ENCODE measurements around the gene VIPR2.

The VIPR2 gene

GRCh38 chr7:159048656-159049055 lies 96.0 kb downstream of the VIPR2 start:
- Histone ChIP-seq H3K4me1 (ENCODE audit: control insufficient read depth in 2 of 2, insufficient read depth in 1 of 2, low read depth in 1 of 2, low read length in 2 of 2) (no peaks in the 10 kb centered on the region), H2BK5ac (ENCODE audit: low read length) (no peak overlapping the region), H2AK5ac (ENCODE audit: low read depth, low read length) (no peak overlapping the region), H4K8ac (ENCODE audit: low read depth, low read length) (no peak overlapping the region), H3K79me1 (ENCODE audit: low read depth, low read length) (no peaks in the 10 kb centered on the region), H3K9ac (ENCODE audit: low read depth, low read length, poor library complexity) (no peak overlapping the region), H4K91ac (ENCODE audit: low read depth, low read length, poor library complexity) (no peak overlapping the region), H3K4me2 (ENCODE audit: insufficient read depth, low read length, poor library complexity, severe bottlenecking) (no peak overlapping the region), H3K14ac (ENCODE audit: low read length) (no peak overlapping the region), H2BK120ac (ENCODE audit: low read depth, low read length) (no peak overlapping the region), H3K4ac (ENCODE audit: low read length) (no peak overlapping the region), H3K18ac (ENCODE audit: low read length) (no peak overlapping the region), H3K27me3 (ENCODE audit: control insufficient read depth in 3 of 3, insufficient read depth in 3 of 3, low read depth in 1 of 3, low read length in 3 of 3) (no peaks in the 10 kb centered on the region), H2AFZ (ENCODE audit: low read length) (no peak overlapping the region), H3K9me3 (replicated peaks in 1 of 2; ENCODE audit: control insufficient read depth in 2 of 2, insufficient read depth in 1 of 2, low read depth in 1 of 2, low read length in 2 of 2) (peaks cover 2 to 3% of the 10 kb centered on the region in 2 donors), H2BK15ac (ENCODE audit: low read length) (no peak overlapping the region), H3K27ac (replicated peaks; ENCODE audit: low read length) (no peak overlapping the region), H2BK12ac (ENCODE audit: low read length) (no peak overlapping the region), H3K36me3 (replicated peaks in 1 of 2; ENCODE audit: control insufficient read depth in 2 of 2, insufficient read depth in 2 of 2, low read length in 2 of 2) (no peaks in the 10 kb centered on the region), H3K23ac (ENCODE audit: low read depth, low read length, poor library complexity) (no peak overlapping the region), H3K4me3 (ENCODE audit: low read length in 2 of 2) (no peak overlapping the region)
- WGBS, 2 donors (ENCODE audit: extremely low coverage in 2 of 2, insufficient read length in 2 of 2, insufficient replicate concordance in 1 of 2): no CpG with 5 or more reads among the region's 2 CpGs
- no peak for DNase-seq (ENCODE audit: low spot score)

GRCh38 chr7:159047536-159047935 lies 97.1 kb downstream of the VIPR2 start:
- H3K23ac ChIP-seq (ENCODE audit: low read depth, low read length, poor library complexity): no peak overlapping the region
- no peak overlapping the region for H4K91ac ChIP-seq (ENCODE audit: low read depth, low read length, poor library complexity)
- no peak overlapping the region for H2BK12ac ChIP-seq (ENCODE audit: low read length)
- no peak overlapping the region for H3K27ac ChIP-seq (replicated peaks; ENCODE audit: low read length)
- no peak overlapping the region for H2BK5ac ChIP-seq (ENCODE audit: low read length)
- H3K9me3 ChIP-seq (replicated peaks in 1 of 2; ENCODE audit: control insufficient read depth in 2 of 2, insufficient read depth in 1 of 2, low read depth in 1 of 2, low read length in 2 of 2): peaks cover 2 to 8% of the 10 kb centered on the region in 2 donors
- H3K4ac ChIP-seq (ENCODE audit: low read length): no peak overlapping the region
- no peak overlapping the region for H4K8ac ChIP-seq (ENCODE audit: low read depth, low read length)
- DNase-seq (ENCODE audit: low spot score): no peak
- H3K4me3 ChIP-seq (ENCODE audit: low read length in 2 of 2): no peak overlapping the region
- H2AK5ac ChIP-seq (ENCODE audit: low read depth, low read length): no peak overlapping the region
- peaks cover 0 to 1% of the 10 kb centered on the region in 2 donors for H3K36me3 ChIP-seq (replicated peaks in 1 of 2; ENCODE audit: control insufficient read depth in 2 of 2, insufficient read depth in 2 of 2, low read length in 2 of 2)
- no peak overlapping the region for H2AFZ ChIP-seq (ENCODE audit: low read length)
- H3K79me1 ChIP-seq (ENCODE audit: low read depth, low read length): no peaks in the 10 kb centered on the region
- no peak overlapping the region for H2BK120ac ChIP-seq (ENCODE audit: low read depth, low read length)
- no peaks in the 10 kb centered on the region for H3K27me3 ChIP-seq (ENCODE audit: control insufficient read depth in 3 of 3, insufficient read depth in 3 of 3, low read depth in 1 of 3, low read length in 3 of 3)
- no CpG with 5 or more reads among the region's 2 CpGs for WGBS, 2 donors (ENCODE audit: extremely low coverage in 2 of 2, insufficient read length in 2 of 2, insufficient replicate concordance in 1 of 2)
- H3K9ac ChIP-seq (ENCODE audit: low read depth, low read length, poor library complexity): no peak overlapping the region
- H2BK15ac ChIP-seq (ENCODE audit: low read length): no peak overlapping the region
- no peak overlapping the region for H3K18ac ChIP-seq (ENCODE audit: low read length)
- no peak overlapping the region for H3K4me2 ChIP-seq (ENCODE audit: insufficient read depth, low read length, poor library complexity, severe bottlenecking)
- no peaks in the 10 kb centered on the region for H3K4me1 ChIP-seq (ENCODE audit: control insufficient read depth in 2 of 2, insufficient read depth in 1 of 2, low read depth in 1 of 2, low read length in 2 of 2)
- no peak overlapping the region for H3K14ac ChIP-seq (ENCODE audit: low read length)

- Histone ChIP-seq H3K14ac (ENCODE audit: low read length) (no peak overlapping the region), H3K4me3 (ENCODE audit: low read length in 2 of 2) (no peak overlapping the region), H4K91ac (ENCODE audit: low read depth, low read length, poor library complexity) (no peak overlapping the region), H3K4me2 (ENCODE audit: insufficient read depth, low read length, poor library complexity, severe bottlenecking) (no peak overlapping the region), H2AK5ac (ENCODE audit: low read depth, low read length) (no peak overlapping the region), H2BK5ac (ENCODE audit: low read length) (no peak overlapping the region), H3K4ac (ENCODE audit: low read length) (no peak overlapping the region), H3K27me3 (ENCODE audit: control insufficient read depth in 3 of 3, insufficient read depth in 3 of 3, low read depth in 1 of 3, low read length in 3 of 3) (no peaks in the 10 kb centered on the region), H2BK12ac (ENCODE audit: low read length) (no peak overlapping the region), H2BK15ac (ENCODE audit: low read length) (no peak overlapping the region), H3K18ac (ENCODE audit: low read length) (no peak overlapping the region), H3K4me1 (ENCODE audit: control insufficient read depth in 2 of 2, insufficient read depth in 1 of 2, low read depth in 1 of 2, low read length in 2 of 2) (no peaks in the 10 kb centered on the region), H3K27ac (replicated peaks; ENCODE audit: low read length) (no peak overlapping the region), H4K8ac (ENCODE audit: low read depth, low read length) (no peak overlapping the region), H2AFZ (ENCODE audit: low read length) (no peak overlapping the region), H3K79me1 (ENCODE audit: low read depth, low read length) (no peaks in the 10 kb centered on the region), H3K36me3 (replicated peaks in 1 of 2; ENCODE audit: control insufficient read depth in 2 of 2, insufficient read depth in 2 of 2, low read length in 2 of 2) (peaks cover 0 to 1% of the 10 kb centered on the region in 2 donors), H3K23ac (ENCODE audit: low read depth, low read length, poor library complexity) (no peak overlapping the region), H2BK120ac (ENCODE audit: low read depth, low read length) (no peak overlapping the region), H3K9me3 (replicated peaks in 1 of 2; ENCODE audit: control insufficient read depth in 2 of 2, insufficient read depth in 1 of 2, low read depth in 1 of 2, low read length in 2 of 2) (peaks cover 2 to 11% of the 10 kb centered on the region in 2 donors), H3K9ac (ENCODE audit: low read depth, low read length, poor library complexity) (no peak overlapping the region)
- DNase-seq (ENCODE audit: low spot score): no peak
- no CpG with 5 or more reads among the region's 6 CpGs for WGBS, 2 donors (ENCODE audit: extremely low coverage in 2 of 2, insufficient read length in 2 of 2, insufficient replicate concordance in 1 of 2)
Measured at GRCh38 chr7:159046300-159046699, 98.4 kb downstream of the VIPR2 start.

GRCh38 chr7:159045839-159046238 lies 98.8 kb downstream of the VIPR2 start:
- H2BK120ac ChIP-seq (ENCODE audit: low read depth, low read length): no peak overlapping the region
- H3K36me3 ChIP-seq (replicated peaks in 1 of 2; ENCODE audit: control insufficient read depth in 2 of 2, insufficient read depth in 2 of 2, low read length in 2 of 2): peaks cover 0 to 1% of the 10 kb centered on the region in 2 donors
- H3K9me3 ChIP-seq (replicated peaks in 1 of 2; ENCODE audit: control insufficient read depth in 2 of 2, insufficient read depth in 1 of 2, low read depth in 1 of 2, low read length in 2 of 2): peaks cover 2 to 11% of the 10 kb centered on the region in 2 donors
- H2BK15ac ChIP-seq (ENCODE audit: low read length): no peak overlapping the region
- H3K27ac ChIP-seq (replicated peaks; ENCODE audit: low read length): no peak overlapping the region
- no peak overlapping the region for H4K8ac ChIP-seq (ENCODE audit: low read depth, low read length)
- no peak overlapping the region for H3K23ac ChIP-seq (ENCODE audit: low read depth, low read length, poor library complexity)
- H2BK5ac ChIP-seq (ENCODE audit: low read length): no peak overlapping the region
- H3K4me2 ChIP-seq (ENCODE audit: insufficient read depth, low read length, poor library complexity, severe bottlenecking): no peak overlapping the region
- no peak for DNase-seq (ENCODE audit: low spot score)
- H2BK12ac ChIP-seq (ENCODE audit: low read length): no peak overlapping the region
- H2AK5ac ChIP-seq (ENCODE audit: low read depth, low read length): no peak overlapping the region
- no peak overlapping the region for H4K91ac ChIP-seq (ENCODE audit: low read depth, low read length, poor library complexity)
- no peak overlapping the region for H3K18ac ChIP-seq (ENCODE audit: low read length)
- H3K9ac ChIP-seq (ENCODE audit: low read depth, low read length, poor library complexity): no peak overlapping the region
- WGBS, 2 donors (ENCODE audit: extremely low coverage in 2 of 2, insufficient read length in 2 of 2, insufficient replicate concordance in 1 of 2): no CpG with 5 or more reads among the region's 1 CpG
- no peak overlapping the region for H2AFZ ChIP-seq (ENCODE audit: low read length)
- no peaks in the 10 kb centered on the region for H3K4me1 ChIP-seq (ENCODE audit: control insufficient read depth in 2 of 2, insufficient read depth in 1 of 2, low read depth in 1 of 2, low read length in 2 of 2)
- H3K79me1 ChIP-seq (ENCODE audit: low read depth, low read length): no peaks in the 10 kb centered on the region
- no peak overlapping the region for H3K4ac ChIP-seq (ENCODE audit: low read length)
- no peak overlapping the region for H3K4me3 ChIP-seq (ENCODE audit: low read length in 2 of 2)
- H3K27me3 ChIP-seq (ENCODE audit: control insufficient read depth in 3 of 3, insufficient read depth in 3 of 3, low read depth in 1 of 3, low read length in 3 of 3): no peaks in the 10 kb centered on the region
- H3K14ac ChIP-seq (ENCODE audit: low read length): no peak overlapping the region
